ENCODE results near the gene TAS2R60. TPM values are rescaled to one million over a fixed set of nuclear protein-coding genes. Genes with fewer than 3 reads are reported as not detected.

Gene TAS2R60
- total RNA-seq, 4 donors from 2014 or later, result 0.82 TPM; not detected in 3

DNA sequence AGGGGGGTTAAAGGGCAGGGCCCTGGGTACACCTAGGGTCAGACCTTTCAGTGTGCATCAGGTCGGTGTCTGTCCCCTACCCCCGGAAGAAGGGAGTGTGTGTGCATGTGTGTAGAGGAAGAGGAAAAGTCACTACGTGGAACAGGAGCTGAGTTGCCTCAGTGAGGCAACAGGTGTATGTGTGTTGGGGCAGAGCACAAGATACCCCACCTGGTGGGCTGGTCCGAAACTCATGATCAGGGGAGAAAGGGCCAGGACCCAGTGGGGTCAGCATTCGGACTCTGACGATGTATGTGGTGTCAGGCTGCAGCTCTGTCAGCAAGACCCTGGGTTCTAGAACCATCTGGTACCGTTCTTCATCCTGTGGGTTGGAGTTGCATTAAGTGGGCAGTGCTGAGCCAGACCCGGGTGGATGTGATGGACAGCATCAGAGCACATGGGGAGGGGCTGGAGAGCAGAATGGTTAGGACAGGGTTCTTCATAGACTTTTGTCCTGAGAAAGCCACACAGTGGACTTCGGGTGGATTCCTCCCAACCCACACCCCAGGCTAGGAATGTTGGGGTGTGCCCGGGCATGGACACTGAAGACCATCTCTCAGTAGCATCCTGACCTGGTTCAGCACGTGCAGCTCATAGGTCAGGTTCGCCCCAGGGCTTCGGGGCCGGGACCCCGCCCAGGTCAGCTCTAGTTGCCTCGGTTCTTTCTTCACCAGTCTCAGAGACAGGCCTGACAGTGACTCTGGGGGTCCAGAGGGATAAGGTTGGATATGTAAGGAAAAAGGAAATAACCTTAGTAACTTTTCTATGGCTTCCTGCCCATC, 45.3 kb upstream of the TAS2R60 start:
- TF ChIP-seq, protein P1, sequence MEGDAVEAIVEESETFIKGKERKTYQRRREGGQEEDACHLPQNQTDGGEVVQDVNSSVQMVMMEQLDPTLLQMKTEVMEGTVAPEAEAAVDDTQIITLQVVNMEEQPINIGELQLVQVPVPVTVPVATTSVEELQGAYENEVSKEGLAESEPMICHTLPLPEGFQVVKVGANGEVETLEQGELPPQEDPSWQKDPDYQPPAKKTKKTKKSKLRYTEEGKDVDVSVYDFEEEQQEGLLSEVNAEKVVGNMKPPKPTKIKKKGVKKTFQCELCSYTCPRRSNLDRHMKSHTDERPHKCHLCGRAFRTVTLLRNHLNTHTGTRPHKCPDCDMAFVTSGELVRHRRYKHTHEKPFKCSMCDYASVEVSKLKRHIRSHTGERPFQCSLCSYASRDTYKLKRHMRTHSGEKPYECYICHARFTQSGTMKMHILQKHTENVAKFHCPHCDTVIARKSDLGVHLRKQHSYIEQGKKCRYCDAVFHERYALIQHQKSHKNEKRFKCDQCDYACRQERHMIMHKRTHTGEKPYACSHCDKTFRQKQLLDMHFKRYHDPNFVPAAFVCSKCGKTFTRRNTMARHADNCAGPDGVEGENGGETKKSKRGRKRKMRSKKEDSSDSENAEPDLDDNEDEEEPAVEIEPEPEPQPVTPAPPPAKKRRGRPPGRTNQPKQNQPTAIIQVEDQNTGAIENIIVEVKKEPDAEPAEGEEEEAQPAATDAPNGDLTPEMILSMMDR (IDR thresholded peaks at IDR 0.05; ENCODE audit: low read depth), result no peak

GRCh38 chr7:143398616-143399015, 44.6 kb upstream of the TAS2R60 start:
- TF ChIP-seq, protein P1 (IDR thresholded peaks at IDR 0.05; ENCODE audit: low read depth), result no peak

- TF ChIP-seq, protein P1 (IDR thresholded peaks at IDR 0.05; ENCODE audit: low read depth), result no peak
Observed at GRCh38 chr7:143399151-143399550, 44.1 kb upstream of the TAS2R60 start.

GRCh38 chr7:143399642-143400041, 43.6 kb upstream of the TAS2R60 start:
- TF ChIP-seq, protein P1 (IDR thresholded peaks at IDR 0.05; ENCODE audit: low read depth), result no peak

DNA sequence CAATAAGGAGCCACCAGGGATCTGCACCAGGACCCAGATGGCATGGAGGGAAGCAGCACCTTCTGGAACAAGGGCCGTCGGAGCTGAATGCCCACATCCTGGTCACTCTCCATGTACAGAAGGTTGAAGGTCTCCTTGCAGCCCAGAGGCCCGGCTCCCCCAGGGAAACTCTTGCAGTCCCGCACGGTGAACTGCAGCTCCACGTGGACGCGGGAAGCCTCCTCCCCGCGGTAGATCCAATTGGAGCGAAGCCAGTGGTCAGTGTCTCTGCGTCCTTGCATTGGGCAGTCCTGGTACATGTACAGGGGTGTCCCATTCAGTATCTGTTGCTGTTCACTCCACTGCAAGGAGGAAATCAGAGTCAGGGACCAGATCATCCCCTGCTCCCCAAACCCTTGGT, 42.0 kb upstream of the TAS2R60 start:
- TF ChIP-seq, protein P1 (IDR thresholded peaks at IDR 0.05; ENCODE audit: low read depth), result no peak

DNA sequence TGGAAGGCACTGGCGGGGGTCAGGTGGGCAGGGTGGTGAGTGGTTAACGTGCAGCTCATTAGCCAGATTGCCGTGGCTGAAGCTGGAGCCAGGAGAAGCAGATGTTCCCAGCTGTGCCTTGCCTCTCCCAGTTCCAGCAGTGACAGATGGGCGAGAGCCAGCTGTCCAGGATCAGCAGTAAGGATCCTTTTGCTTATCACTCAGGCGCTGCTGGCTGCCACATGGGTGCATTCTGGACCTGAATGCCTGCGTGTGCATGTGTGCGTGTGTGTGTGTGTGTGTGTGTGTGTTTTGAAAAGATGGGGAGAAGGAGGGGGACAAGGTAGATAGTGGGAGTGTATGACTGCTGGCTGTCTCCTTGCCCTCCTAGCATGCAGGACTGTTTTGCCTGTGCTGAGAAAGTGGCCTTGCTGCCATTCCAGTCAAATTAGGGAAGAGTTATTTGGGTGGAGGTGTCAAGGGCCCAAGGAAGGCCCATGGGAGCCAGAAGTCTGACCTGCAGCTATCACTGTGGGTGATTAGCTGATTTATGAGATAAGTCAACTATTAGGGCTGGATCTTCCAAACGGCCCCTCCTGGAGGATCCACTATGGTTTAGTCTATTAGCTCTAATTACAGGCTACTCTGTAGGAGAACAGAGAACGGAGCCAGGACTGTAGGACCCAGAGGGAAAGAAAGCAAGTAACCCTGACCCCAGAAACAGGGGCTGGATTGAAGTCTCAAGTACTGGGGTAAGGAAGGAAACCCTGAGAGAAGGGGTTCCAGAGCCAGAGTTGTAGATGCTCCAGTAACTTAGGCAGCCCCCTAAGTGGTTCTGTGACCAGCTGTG, 37.9 kb upstream of the TAS2R60 start:
- TF ChIP-seq, protein P1 (IDR thresholded peaks at IDR 0.05; ENCODE audit: low read depth), result no peak

DNA sequence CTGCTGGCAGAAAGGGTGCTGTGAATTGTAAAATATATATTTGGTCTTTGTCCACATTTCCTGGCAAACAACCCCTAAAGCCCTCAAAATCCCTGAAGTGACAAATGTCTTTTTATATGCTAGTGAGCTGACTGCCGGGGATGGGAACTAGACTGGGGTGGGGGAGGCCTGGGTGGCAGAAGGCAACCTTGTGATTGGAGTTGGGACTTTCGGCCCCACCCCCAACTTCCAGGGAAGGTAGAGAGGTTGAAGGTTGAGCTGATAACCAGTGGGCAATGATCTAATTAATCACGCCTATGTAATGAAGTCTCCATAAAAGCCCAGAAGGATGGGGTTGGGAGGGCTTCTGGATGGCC, 37.3 kb upstream of the TAS2R60 start:
- TF ChIP-seq, protein P1 (IDR thresholded peaks at IDR 0.05; ENCODE audit: low read depth), result no peak

Data from subcutaneous adipose tissue (tissue), 4 donors.